ENCODE data around the gene NDUFAF2. TPM values are rescaled to one million over a fixed set of nuclear protein-coding genes. Genes with fewer than 3 reads are reported as not detected.

NDUFAF2 gene
- total RNA-seq, 1 donor from 2014 or later, result 32.3 TPM

DNA sequence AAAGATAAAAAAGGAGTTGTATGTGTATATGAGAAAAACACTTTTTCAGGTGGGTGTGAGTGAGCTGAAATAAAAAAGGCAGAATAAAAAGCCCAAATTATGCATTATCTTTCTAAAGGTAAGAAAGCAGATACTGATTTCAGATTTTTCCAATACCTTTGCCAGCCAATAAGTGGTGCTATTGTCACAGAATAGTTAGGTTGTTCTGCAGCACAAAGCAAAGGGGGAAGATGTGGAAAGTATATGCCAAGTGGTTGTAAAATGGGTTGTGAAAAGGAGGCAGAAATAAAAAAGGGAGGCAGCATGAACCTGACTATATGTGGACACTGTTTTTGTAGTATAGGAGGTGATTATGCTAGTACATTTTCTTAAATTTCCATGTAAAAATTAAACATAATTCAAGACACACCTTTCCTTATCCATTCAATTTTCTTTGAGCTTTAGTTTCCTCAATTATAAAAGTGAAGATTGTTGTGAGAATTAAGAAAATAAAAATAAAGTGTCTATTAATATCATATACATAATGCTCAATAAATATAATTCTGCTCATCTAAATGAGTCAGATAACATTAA, 110.5 kb downstream of the NDUFAF2 start:
- no peak overlapping the region for H3K4me3 ChIP-seq (ENCODE audit: low read depth, low read length)
- TF ChIP-seq, protein P1, sequence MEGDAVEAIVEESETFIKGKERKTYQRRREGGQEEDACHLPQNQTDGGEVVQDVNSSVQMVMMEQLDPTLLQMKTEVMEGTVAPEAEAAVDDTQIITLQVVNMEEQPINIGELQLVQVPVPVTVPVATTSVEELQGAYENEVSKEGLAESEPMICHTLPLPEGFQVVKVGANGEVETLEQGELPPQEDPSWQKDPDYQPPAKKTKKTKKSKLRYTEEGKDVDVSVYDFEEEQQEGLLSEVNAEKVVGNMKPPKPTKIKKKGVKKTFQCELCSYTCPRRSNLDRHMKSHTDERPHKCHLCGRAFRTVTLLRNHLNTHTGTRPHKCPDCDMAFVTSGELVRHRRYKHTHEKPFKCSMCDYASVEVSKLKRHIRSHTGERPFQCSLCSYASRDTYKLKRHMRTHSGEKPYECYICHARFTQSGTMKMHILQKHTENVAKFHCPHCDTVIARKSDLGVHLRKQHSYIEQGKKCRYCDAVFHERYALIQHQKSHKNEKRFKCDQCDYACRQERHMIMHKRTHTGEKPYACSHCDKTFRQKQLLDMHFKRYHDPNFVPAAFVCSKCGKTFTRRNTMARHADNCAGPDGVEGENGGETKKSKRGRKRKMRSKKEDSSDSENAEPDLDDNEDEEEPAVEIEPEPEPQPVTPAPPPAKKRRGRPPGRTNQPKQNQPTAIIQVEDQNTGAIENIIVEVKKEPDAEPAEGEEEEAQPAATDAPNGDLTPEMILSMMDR (conservative IDR thresholded peaks at IDR 0.05; ENCODE audit: low read depth, low read length), result peak; percentile 85
- DNase-seq (ENCODE audit: low read depth), result no peak

- DNase-seq (ENCODE audit: low read depth), result no peak
- TF ChIP-seq, protein P1 (conservative IDR thresholded peaks at IDR 0.05; ENCODE audit: low read depth, low read length), result no peak
- no peak overlapping the region for H3K4me3 ChIP-seq (ENCODE audit: low read depth, low read length)
Observed at GRCh38 chr5:61059499-61059898, 114.5 kb downstream of the NDUFAF2 start.

DNA sequence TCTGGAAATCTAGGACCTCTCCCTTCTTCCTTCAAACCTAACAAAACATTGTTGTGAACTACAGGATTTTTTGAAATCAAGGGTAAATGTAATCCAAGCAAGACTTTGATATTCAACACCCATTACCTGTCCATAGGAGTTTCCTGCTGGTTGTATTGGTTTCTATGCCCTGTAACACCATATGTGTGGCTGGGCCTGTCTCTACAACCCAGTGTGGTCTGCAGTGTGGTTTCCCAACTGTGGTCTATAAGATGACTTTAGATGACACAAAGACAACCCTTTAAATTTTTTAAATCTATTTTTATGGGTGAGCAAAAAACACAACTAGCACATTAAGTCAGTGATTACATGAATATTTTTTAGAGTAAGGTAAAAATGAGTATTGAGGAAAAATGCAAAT, 124.1 kb downstream of the NDUFAF2 start:
- DNase-seq (ENCODE audit: low read depth), result no peak
- TF ChIP-seq, protein P1 (conservative IDR thresholded peaks at IDR 0.05; ENCODE audit: low read depth, low read length), result no peak
- no peak overlapping the region for H3K4me3 ChIP-seq (ENCODE audit: low read depth, low read length)

DNA sequence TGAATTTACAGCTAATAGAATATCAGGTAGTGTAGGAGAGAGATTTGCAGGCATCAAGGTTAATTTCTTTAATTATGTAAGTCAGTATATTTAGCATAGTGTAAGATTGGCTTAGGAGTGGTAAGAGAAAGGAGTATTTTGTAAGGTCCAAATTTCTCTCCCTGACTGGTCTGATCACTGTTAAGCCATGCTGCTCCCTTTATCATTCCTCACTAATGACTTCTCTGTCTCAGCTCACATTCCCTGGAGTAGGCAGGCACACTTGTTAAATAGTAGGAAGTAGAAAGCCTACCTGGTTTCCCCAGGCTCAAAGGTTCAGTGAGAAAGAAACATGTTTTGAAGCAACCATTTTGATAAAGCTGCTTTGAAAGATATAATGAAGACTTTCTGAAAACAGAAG, 126.5 kb downstream of the NDUFAF2 start:
- DNase-seq (ENCODE audit: low read depth), result no peak
- TF ChIP-seq, protein P1 (conservative IDR thresholded peaks at IDR 0.05; ENCODE audit: low read depth, low read length), result no peak

DNA sequence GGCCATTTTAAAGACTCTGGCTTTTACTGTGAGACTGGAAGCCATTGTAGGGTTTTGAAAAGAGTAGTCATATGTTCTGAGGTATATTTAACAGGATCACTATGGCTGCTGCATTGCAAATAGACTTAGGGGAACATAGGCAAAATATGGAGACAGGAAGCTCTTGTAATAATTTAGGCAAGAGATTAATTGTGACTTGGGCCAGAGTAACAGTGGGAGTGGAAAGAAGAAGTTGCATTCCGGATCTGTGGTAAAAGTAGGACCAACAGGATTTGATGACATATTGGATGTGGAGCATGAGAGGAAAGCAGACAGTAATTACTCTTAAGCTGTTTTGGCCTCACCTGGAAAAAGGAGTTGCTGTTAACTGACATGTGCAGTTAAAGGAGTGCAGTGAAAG, 131.6 kb downstream of the NDUFAF2 start:
- no peak for DNase-seq (ENCODE audit: low read depth)
- H3K4me3 ChIP-seq (ENCODE audit: low read depth, low read length), result no peak overlapping the region
- TF ChIP-seq, protein P1 (conservative IDR thresholded peaks at IDR 0.05; ENCODE audit: low read depth, low read length), result no peak

More for the DNA sequence above, 126.5 kb downstream of the NDUFAF2 start:
- H3K4me3 ChIP-seq (ENCODE audit: low read depth, low read length), result no peak overlapping the region

DNA sequence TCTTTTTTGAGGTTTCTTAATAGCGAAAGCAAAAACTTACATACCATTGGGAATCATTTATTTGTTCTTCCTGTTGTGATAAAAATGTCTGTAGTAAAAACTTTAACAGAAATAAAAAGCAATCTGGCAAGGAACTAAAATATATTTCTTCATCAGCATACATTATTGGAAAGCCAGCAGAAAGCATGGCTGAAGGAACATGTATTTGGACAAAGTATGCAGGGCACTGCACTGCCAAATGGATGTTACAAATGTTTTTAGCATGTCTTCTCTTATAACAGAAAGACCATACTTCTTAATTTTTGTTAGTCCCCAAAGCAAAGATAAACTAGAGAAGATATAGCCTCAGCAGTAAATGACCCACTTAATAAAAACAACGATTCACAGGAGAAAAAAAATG, 136.7 kb downstream of the NDUFAF2 start:
- DNase-seq (ENCODE audit: low read depth), result no peak
- TF ChIP-seq, protein P1 (conservative IDR thresholded peaks at IDR 0.05; ENCODE audit: low read depth, low read length), result no peak
- no peak overlapping the region for H3K4me3 ChIP-seq (ENCODE audit: low read depth, low read length)
